ENCODE data around the gene TSPYL6.

DNA sequence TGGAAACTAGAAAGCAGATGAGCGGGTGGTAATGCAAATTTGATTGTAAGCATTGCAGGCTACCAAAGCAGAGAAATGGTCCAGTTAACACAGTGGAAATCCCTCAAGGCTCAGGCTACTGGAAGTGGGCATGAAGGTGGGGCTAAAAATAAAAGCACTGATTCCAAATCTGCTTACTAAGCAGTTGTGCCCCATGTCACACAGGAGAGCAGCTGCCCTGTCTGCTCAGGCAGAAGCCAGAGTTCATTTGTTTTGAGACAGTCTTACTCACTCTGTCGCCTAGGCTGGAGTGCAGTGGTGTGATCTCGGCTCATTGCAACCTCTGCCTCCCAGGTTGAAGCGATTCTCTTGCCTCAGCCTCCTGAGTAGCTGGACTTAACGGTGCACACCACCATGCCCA is 42.5 kb upstream of the TSPYL6 start:
- TF ChIP-seq CTCF (conservative IDR thresholded peaks at IDR 0.05 in 1 of 2, IDR thresholded peaks at IDR 0.05 in 1 of 2; ENCODE audit: extremely low read depth in 1 of 2, insufficient read depth in 1 of 2, low read depth in 1 of 2, low read length in 2 of 2): no peak
- no peak for TF ChIP-seq EZH2 (IDR thresholded peaks at IDR 0.05; ENCODE audit: borderline replicate concordance, low read length)

Data from mammary epithelial cell (primary cell).